Calu3 (cell line): ENCODE data around the gene MYCBP. TPM values are rescaled to one million over a fixed set of nuclear protein-coding genes. Genes with fewer than 3 reads are reported as not detected.

Experiments
- BruUV-seq: library from RNA; stranded (reverse); fragments of 400-500 nt; replicated peaks from 2 replicates; lab custom pipeline; 2021; lab: Mats Ljungman, UMichigan
- CTCF ChIA-PET: fragments of 300-600 bp; sonication (Branson Sonifier 250); formaldehyde crosslinking; loops from one replicate; lab custom pipeline; 2022; ENCODE audit warnings: antibody characterized with exemption; lab: Charles Lee
- DNase-seq: peaks from one replicate; pipeline ENCODE4 v3.0.0; 2022
- H3K27ac Mint-ChIP-seq: one replicate; pipeline ENCODE4 v1.8.0; 2022; ENCODE audit warnings: mixed read lengths; ENCODE audit not compliant: unreplicated experiment
- H3K27me3 Mint-ChIP-seq: one replicate; pipeline ENCODE4 v1.8.0; 2022; ENCODE audit warnings: mixed read lengths; ENCODE audit not compliant: unreplicated experiment
- H3K36me3 Mint-ChIP-seq: one replicate; pipeline ENCODE4 v1.8.0; 2022; ENCODE audit warnings: mild to moderate bottlenecking, moderate library complexity, mixed read lengths; ENCODE audit not compliant: insufficient read depth, unreplicated experiment
- H3K4me1 Mint-ChIP-seq: one replicate; pipeline ENCODE4 v1.8.0; 2022; ENCODE audit warnings: mild to moderate bottlenecking, low read depth, mixed read lengths; ENCODE audit not compliant: unreplicated experiment
- H3K4me3 Mint-ChIP-seq: one replicate; pipeline ENCODE4 v1.8.0; 2022; ENCODE audit warnings: mild to moderate bottlenecking, low read depth, moderate library complexity, mixed read lengths; ENCODE audit not compliant: unreplicated experiment
- H3K9me3 Mint-ChIP-seq: one replicate; pipeline ENCODE4 v1.8.0; 2022; ENCODE audit warnings: low read depth, mixed read lengths; ENCODE audit not compliant: unreplicated experiment
- intact Hi-C: fragments of 100-400 bp; cut with micrococcal nuclease; formaldehyde crosslinking; loops from one replicate; pipeline ENCODE4 v1.10.0; 2022; ENCODE audit not compliant: unreplicated experiment
- total RNA-seq: library from RNA; stranded (reverse); gene quantifications from 2 replicates; pipeline ENCODE4 v1.2.3, GENCODE V29; 2022
- TF ChIP-seq, protein P1 (sequence below): fragments of 200-600 bp; IDR thresholded peaks from one replicate; pipeline ENCODE4 v1.8.0; 2022; ENCODE audit warnings: antibody characterized with exemption; ENCODE audit not compliant: unreplicated experiment

Gene MYCBP
- total RNA-seq, 1 experiment from 2014 or later, result 25.9 TPM

DNA sequence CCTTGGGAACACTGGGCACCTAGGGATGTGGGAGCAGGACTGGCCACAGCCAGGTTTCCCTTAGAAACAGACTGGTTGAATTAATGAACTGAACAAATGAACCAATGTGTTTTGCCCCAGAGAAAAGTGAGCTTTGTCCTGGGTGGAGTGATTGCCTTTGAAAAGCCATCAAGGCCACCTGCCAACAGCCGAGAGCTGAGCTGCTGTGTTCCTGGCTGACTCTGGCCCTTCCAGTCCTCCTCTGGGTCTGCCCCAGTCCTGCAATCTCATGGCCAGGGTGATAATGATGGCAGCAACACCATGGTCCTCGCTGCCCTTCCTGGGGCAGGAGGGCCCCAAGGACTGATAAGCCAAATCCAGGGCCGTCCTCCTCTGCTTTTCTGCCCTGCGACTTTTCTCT, 26.4 kb upstream of the MYCBP start:
- Mint-ChIP-seq H3K36me3 (no peaks in the 10 kb centered on the region), H3K27ac (no peak overlapping the region), H3K9me3 (no peaks in the 10 kb centered on the region), H3K4me3 (no peak overlapping the region), H3K27me3 (no peaks in the 10 kb centered on the region), H3K4me1 (no peaks in the 10 kb centered on the region)
- DNase-seq, result no peak
- no TSS peak for BruUV-seq
- CTCF ChIA-PET, result no interaction called here
- intact Hi-C loops, result no loop called here
- TF ChIP-seq, protein P1, sequence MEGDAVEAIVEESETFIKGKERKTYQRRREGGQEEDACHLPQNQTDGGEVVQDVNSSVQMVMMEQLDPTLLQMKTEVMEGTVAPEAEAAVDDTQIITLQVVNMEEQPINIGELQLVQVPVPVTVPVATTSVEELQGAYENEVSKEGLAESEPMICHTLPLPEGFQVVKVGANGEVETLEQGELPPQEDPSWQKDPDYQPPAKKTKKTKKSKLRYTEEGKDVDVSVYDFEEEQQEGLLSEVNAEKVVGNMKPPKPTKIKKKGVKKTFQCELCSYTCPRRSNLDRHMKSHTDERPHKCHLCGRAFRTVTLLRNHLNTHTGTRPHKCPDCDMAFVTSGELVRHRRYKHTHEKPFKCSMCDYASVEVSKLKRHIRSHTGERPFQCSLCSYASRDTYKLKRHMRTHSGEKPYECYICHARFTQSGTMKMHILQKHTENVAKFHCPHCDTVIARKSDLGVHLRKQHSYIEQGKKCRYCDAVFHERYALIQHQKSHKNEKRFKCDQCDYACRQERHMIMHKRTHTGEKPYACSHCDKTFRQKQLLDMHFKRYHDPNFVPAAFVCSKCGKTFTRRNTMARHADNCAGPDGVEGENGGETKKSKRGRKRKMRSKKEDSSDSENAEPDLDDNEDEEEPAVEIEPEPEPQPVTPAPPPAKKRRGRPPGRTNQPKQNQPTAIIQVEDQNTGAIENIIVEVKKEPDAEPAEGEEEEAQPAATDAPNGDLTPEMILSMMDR, result no peak

DNA sequence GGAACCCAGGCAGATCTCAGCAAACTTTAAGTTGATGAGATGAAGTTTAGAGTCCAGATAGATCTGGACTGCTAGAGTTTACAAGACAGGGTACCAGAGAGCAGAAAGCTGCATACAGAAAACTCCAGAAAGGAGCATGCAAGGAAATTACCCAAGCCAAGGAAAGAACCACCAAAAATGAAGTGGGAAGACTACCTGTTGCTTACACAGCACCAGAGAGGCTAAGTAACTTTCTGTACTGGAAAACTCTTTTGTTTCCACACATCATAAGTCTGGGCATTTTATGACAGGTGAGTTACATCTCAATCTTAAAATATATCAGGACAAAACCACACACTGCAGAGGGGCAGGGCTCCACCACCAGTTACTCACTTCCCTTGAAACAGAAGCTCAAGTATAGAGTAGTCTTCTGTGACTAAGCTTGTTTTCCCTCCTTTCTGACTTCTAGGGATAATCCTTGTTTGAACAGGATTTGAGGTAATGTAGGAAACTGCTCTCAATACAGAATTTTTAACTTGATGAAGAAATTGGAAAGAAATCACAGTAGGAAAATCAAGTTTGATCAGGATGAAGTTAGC, 25.6 kb upstream of the MYCBP start:
- Mint-ChIP-seq H3K9me3 (no peaks in the 10 kb centered on the region), H3K27ac (no peak overlapping the region), H3K4me1 (no peaks in the 10 kb centered on the region), H3K27me3 (no peaks in the 10 kb centered on the region), H3K36me3 (no peaks in the 10 kb centered on the region), H3K4me3 (no peak overlapping the region)
- CTCF ChIA-PET, result no interaction called here
- BruUV-seq, result no TSS peak
- no peak for DNase-seq
- TF ChIP-seq, protein P1, result no peak
- intact Hi-C loops, result no loop called here

DNA sequence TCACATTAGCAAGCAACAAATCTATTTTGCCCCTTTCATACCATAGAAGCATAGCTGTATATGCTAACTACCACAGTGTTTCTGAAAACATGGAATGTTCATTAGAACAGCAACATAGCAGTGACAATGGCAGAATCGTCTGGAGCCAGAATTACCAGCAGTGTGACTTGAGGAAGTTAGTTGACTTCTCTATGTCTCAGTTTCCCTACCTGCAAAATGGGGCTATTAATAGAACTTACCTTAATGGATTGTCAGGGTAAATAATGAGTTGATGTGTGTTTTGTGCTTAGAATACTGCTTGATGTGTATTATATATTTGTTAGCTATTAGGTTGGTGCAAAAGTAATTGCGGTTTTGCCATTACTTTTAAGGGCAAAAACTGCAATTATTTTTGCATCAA, 23.0 kb upstream of the MYCBP start:
- intact Hi-C loops, result no loop called here
- TF ChIP-seq, protein P1, result no peak

DNA sequence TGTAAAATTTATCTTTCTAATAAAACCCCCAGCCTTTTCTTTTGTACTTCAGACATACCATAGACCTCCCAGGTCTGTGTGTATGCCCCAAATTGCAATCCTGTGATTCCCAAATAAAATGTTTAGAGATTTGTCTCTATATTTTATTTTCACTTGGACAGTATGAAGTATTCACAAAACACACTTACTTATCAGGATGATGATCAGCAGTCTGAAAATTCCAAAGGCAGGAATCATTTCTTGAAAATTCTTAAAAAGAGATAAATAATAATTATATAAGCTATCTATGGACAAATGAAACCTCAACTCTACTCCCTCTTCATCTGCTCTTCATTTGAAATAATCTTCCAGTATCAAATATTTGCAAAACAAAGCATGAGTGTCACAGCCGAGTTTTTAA, 19.8 kb upstream of the MYCBP start:
- no peaks in the 10 kb centered on the region for H3K27me3 Mint-ChIP-seq
- H3K27ac Mint-ChIP-seq, result no peak overlapping the region
- intact Hi-C loops, result no loop called here
- no peak overlapping the region for H3K4me3 Mint-ChIP-seq
- CTCF ChIA-PET, result no interaction called here
- DNase-seq, result no peak
- H3K9me3 Mint-ChIP-seq, result no peaks in the 10 kb centered on the region
- TF ChIP-seq, protein P1, result no peak
- H3K36me3 Mint-ChIP-seq, result no peaks in the 10 kb centered on the region
- no TSS peak for BruUV-seq
- H3K4me1 Mint-ChIP-seq, result no peaks in the 10 kb centered on the region

More for the DNA sequence above, 23.0 kb upstream of the MYCBP start:
- Mint-ChIP-seq H3K27ac (no peak overlapping the region), H3K9me3 (no peaks in the 10 kb centered on the region), H3K36me3 (no peaks in the 10 kb centered on the region), H3K27me3 (no peaks in the 10 kb centered on the region), H3K4me3 (no peak overlapping the region), H3K4me1 (no peaks in the 10 kb centered on the region)
- no peak for DNase-seq
- no TSS peak for BruUV-seq
- CTCF ChIA-PET, result no interaction called here
